ENCODE results near the gene THBS4.

THBS4 gene

DNA sequence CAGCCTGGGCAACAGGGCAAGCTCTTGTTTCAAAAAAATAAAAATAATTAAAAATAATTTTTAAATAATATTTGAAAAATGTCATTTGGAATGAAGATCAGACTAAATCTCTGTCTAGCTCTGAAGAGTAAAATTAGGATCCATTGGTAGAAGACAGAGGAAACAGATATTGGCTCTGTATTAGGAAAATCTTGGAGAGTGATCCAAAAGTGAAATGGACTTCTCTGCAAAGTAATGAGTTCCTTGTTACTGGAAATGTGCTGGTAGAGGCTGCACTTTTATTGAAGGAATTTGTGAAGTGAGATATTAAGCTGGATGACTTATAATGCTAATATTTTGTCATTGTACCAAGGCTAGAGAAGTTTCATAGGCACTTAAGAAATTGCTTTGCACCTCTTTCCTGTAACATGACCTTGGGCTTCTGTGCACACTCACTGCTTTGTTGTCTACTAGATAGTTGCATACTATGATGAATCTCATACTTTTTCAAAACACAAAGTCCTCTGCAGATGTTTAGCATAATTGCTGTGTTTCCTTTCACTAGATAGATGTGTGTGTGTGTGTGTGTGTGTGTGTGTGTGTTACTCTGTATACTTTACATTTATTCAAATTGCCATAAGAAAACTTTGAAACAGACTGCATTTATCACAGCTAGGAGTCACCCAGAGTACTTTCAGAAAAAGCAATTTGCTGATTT is 13.1 kb downstream of the THBS4 start:
- no peak for DNase-seq (ENCODE audit: low spot score)

DNA sequence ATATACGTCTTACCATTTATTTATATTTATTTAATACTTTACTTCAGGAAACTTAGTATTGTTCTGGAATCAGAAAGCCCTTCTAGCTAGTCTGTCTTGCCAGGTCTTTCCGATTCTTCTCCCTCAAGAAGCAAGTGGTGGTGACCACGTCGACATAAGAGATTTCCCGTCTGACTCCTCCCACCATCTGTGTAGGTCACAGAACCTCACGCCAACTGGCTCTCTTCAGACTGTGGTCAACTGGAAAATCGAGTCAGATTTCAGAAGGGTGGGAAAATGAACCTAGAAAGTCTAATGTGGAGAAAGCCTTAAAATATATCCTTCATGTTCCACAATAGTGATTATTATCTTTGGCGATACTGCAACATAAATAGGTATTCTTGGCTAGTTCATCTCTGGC is 17.3 kb downstream of the THBS4 start:
- no peak for DNase-seq (ENCODE audit: low spot score)

DNA sequence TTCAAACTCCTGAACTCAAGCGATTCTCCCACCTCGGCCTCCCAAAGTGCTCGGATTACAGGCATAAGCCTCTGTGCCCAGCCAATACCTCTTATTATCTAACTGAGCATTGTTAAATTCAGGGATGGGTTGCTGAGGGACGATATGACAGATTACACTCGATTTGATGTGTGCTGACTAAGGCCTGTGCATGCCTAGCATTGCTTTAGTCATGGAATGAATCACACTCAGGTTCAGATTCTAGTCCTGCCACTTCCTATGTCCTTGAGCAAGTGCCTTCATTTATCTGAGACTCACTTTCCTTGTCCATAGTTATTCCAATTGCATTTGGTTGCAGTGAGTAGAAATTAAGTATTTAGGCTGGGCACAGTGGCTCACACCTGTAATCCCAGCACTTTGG is 19.5 kb downstream of the THBS4 start:
- DNase-seq (ENCODE audit: low spot score): no peak

- no peak for DNase-seq (ENCODE audit: low spot score)
Observed at GRCh38 chr5:80055491-80056170, 20.5 kb downstream of the THBS4 start.

DNA sequence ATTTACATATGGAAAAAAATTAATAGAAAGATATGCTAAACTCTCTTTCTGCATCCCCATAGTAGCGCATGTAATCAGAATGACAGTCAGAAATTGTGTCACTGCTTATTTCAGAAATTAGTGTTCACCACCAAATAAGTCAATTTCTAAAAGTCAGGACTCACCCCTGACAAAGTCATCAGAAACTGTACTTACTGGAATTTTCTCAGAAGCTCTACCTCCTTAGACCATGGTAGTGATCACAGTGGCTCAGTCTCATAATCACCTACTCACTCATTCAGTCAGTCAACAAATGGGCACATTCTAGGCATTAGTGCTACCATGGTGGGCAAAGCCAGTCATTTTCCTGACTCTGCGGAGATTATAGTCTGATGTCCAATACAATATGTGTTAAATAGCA is 22.0 kb downstream of the THBS4 start:
- DNase-seq (ENCODE audit: low spot score): no peak

- no peak for DNase-seq (ENCODE audit: low spot score)
Observed at GRCh38 chr5:80057921-80058320, 22.8 kb downstream of the THBS4 start.

GRCh38 chr5:80059354-80059980 is 24.3 kb downstream of the THBS4 start:
- DNase-seq (ENCODE audit: low spot score): no peak

GRCh38 chr5:80060966-80061365 is 25.8 kb downstream of the THBS4 start:
- no peak for DNase-seq (ENCODE audit: low spot score)

GRCh38 chr5:80061547-80061946 is 26.4 kb downstream of the THBS4 start:
- no peak for DNase-seq (ENCODE audit: low spot score)

GRCh38 chr5:80064124-80064523 is 29.0 kb downstream of the THBS4 start:
- no peak for DNase-seq (ENCODE audit: low spot score)

DNA sequence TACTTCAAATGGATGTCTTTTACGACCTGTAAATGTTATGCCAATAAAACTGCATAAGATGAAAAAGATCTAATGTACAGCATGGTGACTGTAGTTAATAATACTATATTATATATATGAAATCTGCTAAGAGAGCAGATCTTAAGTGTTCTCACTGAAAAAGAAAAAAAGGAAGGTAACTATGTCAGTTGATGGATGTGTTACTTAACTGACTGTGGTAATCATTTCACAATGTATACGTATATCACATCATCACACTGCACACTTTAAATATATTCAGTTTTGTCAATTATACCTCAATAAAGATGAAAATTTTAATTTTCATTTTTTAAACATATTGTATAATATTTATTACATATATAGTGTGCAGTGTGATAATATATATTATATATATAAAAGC is 31.9 kb downstream of the THBS4 start:
- DNase-seq (ENCODE audit: low spot score): no peak

DNA sequence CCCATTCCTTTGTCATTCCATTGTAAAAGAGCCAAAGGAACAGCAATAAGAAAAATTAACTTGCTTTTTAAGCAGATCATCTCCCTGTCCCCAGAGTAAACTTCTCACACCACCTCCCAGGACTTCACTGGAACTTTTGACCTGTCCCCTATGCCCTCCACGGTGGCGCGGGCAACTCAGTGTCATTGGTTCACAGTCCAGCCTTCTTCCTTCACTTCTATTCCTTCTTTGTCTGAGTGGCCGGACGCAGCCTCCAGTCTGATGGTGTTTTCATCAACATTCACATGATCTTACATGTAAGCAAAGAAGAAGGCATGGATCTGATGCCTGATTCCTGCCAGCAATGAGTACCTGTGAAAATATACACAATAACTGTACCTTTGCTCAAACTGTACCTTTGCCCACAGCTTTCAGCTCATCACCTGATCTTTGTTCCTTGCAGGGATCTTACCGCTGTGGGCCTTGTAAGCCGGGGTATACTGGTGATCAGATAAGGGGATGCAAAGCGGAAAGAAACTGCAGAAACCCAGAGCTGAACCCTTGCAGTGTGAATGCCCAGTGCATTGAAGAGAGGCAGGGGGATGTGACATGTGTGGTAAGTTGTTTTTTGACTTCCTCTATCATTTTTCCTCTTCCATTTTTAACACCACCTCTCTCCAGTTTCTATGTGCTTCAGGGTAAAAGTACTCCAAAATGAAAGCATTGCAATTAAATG is 32.5 kb downstream of the THBS4 start:
- DNase-seq (ENCODE audit: low spot score): no peak

- DNase-seq (ENCODE audit: low spot score): no peak
Observed at GRCh38 chr5:80068246-80068636, 33.1 kb downstream of the THBS4 start.

GRCh38 chr5:80068775-80069174 is 33.6 kb downstream of the THBS4 start:
- no peak for DNase-seq (ENCODE audit: low spot score)

- no peak for DNase-seq (ENCODE audit: low spot score)
Observed at GRCh38 chr5:80069251-80069800, 34.2 kb downstream of the THBS4 start.

DNA sequence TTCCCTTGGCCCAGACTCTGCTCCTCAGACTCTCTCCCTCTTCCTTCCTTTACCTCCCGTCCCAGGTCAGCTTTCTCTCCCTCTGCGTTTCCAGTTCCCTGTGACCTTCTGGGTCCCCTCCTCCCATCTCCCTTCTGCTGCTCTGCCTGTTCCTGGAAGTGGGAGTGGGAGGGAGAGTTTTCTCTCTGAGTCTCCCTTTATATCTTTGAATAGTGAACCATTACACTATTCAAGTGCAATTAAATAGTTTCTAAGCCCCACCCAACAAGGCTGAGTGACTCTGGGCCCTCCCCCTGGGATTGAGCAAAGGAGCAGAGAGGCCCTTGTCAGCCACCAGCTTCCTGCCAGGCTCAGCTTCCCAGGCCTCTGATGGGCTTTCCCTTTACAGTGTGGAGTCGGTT is 34.8 kb downstream of the THBS4 start:
- DNase-seq (ENCODE audit: low spot score): no peak

- no peak for DNase-seq (ENCODE audit: low spot score)
Observed at GRCh38 chr5:80070338-80071056, 35.3 kb downstream of the THBS4 start.

- no peak for DNase-seq (ENCODE audit: low spot score)
Observed at GRCh38 chr5:80071510-80072021, 36.4 kb downstream of the THBS4 start.

DNA sequence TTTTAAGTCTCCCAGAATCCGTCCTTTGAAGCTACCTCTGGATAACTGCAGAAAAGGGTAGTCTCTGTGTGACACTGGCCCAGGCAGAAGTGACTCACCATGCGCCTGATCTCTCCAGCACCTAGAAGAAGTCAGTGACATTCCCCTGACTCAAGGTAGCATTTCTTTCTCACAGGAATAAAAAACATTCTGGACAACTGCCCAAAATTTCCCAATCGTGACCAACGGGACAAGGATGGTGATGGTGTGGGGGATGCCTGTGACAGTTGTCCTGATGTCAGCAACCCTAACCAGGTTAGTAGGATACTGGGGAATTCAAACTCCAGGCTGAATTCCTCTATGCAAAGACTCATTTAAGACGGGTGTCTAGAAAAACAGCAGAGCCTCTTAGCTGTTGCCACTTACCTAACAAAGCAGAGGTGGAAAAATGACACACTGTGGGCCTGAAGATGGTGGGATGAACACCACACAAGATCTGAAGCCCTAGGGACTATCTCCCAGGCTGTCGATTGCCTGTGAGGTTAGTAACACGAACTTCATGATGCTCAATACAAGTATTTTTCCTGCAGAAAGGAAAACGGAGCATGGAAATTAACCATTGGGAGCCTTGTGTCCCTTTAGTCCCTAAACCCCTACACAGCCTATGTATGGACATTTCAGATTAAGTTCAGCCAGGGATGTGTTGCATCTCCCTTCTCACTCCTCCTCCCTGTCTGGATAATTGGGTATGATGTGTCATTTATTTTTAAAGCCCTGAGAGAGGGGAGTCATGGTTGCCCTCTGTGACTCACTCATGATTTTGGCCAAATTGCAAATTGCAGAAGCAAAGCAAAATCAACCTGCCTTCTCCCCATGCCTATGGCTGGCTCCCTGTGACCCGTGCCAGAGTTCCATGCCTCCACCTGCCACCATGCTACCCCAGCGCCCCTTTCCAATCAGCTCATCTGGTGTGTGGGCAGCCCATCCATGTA is 37.2 kb downstream of the THBS4 start:
- DNase-seq (ENCODE audit: low spot score): no peak

Data from Ammon's horn (tissue), 1 donor.